K562 (cell line): ENCODE results near the gene MUC5AC. TPM values are rescaled to one million over a fixed set of nuclear protein-coding genes. Genes with fewer than 3 reads are reported as not detected.

Source experiments
- ATAC-seq: fragments of 200-7000 bp; cut with Tn5 transposase; 3 replicates; pipeline ENCODE4 v1.9.1; 2020; ENCODE audit warnings: moderate library complexity
- BruUV-seq: library from RNA; stranded (reverse); fragments of 400-500 nt; replicated peaks from 2 replicates; lab custom pipeline; 2021; lab: Mats Ljungman, UMichigan
- CTCF ChIA-PET: fragments of 300-600 bp; formaldehyde crosslinking; extraction: SDS; loops from one replicate; lab custom pipeline; 2021; ENCODE audit warnings: low intra/inter-chr PET ratio; lab: Yijun Ruan, JAX
- POLR2A ChIA-PET: fragments of 300-600, 350-650 bp; sonication (Branson Sonifier 250); formaldehyde crosslinking; extraction: SDS; loops from one replicate; lab custom pipeline; 2021; ENCODE audit warnings: antibody characterized with exemption, inconsistent platforms; lab: Yijun Ruan, JAX
- DNase-seq, 4 experiments: peaks; one replicate each; pipeline versions ENCODE4 v3.0.0 to v3.0.0-alpha.2; 2011 to 2018; ENCODE audit warnings: low spot score in 3 of 4, mixed read lengths in 3 of 4; ENCODE audit errors: extremely low read depth in 1 of 4
- FAIRE-seq: peaks from 2 replicates; lab custom pipeline; 2011; peaks lifted over from hg19 to GRCh38; lab: Jason Lieb, UNC
- H2AFZ ChIP-seq: 2 replicates; pipeline ENCODE4 v1.6.0; 2011; ENCODE audit warnings: low read depth, low read length, control low read depth, inconsistent platforms
- H3K27ac ChIP-seq: fragments of 200-600 bp; 3 replicates; pipeline ENCODE4 v1.8.0; 2011; ENCODE audit warnings: low read depth, mild to moderate bottlenecking, control low read depth, inconsistent platforms, low read length, moderate library complexity, mixed read lengths; ENCODE audit errors: extremely low read depth
- H3K27me3 ChIP-seq, 2 experiments: fragments of 300-600 bp in 1 of 2; 2 replicates in 1 of 2; 3 replicates in 1 of 2; pipeline versions ENCODE4 v1.6.0 to v1.8.0; 2011; ENCODE audit warnings: inconsistent platforms in 2 of 2, low read length in 2 of 2, mild to moderate bottlenecking in 1 of 2, mixed read lengths in 1 of 2, moderate library complexity in 1 of 2; ENCODE audit not compliant: control insufficient read depth in 2 of 2, insufficient read depth in 2 of 2
- H3K36me3 ChIP-seq: fragments of 300-600 bp; 3 replicates; pipeline ENCODE4 v1.8.0; 2011; ENCODE audit warnings: mild to moderate bottlenecking, low read length, inconsistent platforms; ENCODE audit not compliant: control insufficient read depth, insufficient read depth
- H3K4me1 ChIP-seq, 2 experiments: fragments of 200-600 bp in 1 of 2; replicated peaks in 1 of 2; 2 replicates in 1 of 2; 3 replicates in 1 of 2; pipeline versions ENCODE4 v1.5.1 to v1.8.0; 2011; ENCODE audit warnings: inconsistent platforms in 2 of 2, low read length in 2 of 2, mild to moderate bottlenecking in 1 of 2, mixed read lengths in 1 of 2, moderate library complexity in 1 of 2; ENCODE audit not compliant: control insufficient read depth in 2 of 2, insufficient read depth in 2 of 2
- H3K4me2 ChIP-seq: 2 replicates; pipeline ENCODE4 v1.6.1; 2011; ENCODE audit warnings: low read length, control low read depth, inconsistent platforms, mixed read lengths; ENCODE audit not compliant: insufficient read depth
- H3K4me3 ChIP-seq: fragments of 200-600 bp; sonication (generic), shearing (Covaris generic); 2 replicates; pipeline ENCODE4 v1.5.1; 2016; ENCODE audit warnings: control low read depth, inconsistent platforms
- H3K79me2 ChIP-seq: fragments of 200-600 bp; 3 replicates; pipeline ENCODE4 v1.8.0; 2011; ENCODE audit warnings: low read length, inconsistent platforms; ENCODE audit not compliant: control insufficient read depth, insufficient read depth
- H3K9ac ChIP-seq, 2 experiments: 2 replicates each; pipeline versions ENCODE4 v1.6.0 to v1.6.1; 2011; ENCODE audit warnings: low read depth in 2 of 2, low read length in 2 of 2, control low read depth in 1 of 2, inconsistent platforms in 1 of 2, mild to moderate bottlenecking in 1 of 2, mixed read lengths in 1 of 2; ENCODE audit not compliant: insufficient read depth in 1 of 2
- H3K9me1 ChIP-seq: one replicate; pipeline ENCODE4 v1.6.0; 2011; ENCODE audit warnings: inconsistent platforms, mild to moderate bottlenecking, low read length, moderate library complexity; ENCODE audit not compliant: control insufficient read depth, insufficient read depth
- H3K9me3 ChIP-seq: replicated peaks from 2 replicates; pipeline ENCODE4 v1.5.1; 2011; ENCODE audit warnings: low read depth, low read length, inconsistent platforms; ENCODE audit not compliant: control insufficient read depth, insufficient read depth
- H4K20me1 ChIP-seq: replicated peaks from 2 replicates; pipeline ENCODE4 v1.6.1; 2011; ENCODE audit warnings: low read length, inconsistent platforms, mixed read lengths; ENCODE audit not compliant: control insufficient read depth, insufficient read depth
- ATF7 ChIP-seq: fragments of 450-650 bp; IDR thresholded peaks from 2 replicates; pipeline ENCODE4 v1.7.1; 2014; ENCODE audit warnings: mild to moderate bottlenecking, moderate library complexity
- BMI1 ChIP-seq: fragments of 150-350 bp; IDR thresholded peaks from 2 replicates; pipeline ENCODE4 v1.6.1; 2014; ENCODE audit warnings: low read length
- BRD9 ChIP-seq: fragments of 450-650 bp; IDR thresholded peaks from 2 replicates; pipeline ENCODE4 v1.6.1; 2018; ENCODE audit warnings: low read depth; ENCODE audit not compliant: partially characterized antibody
- EWSR1 ChIP-seq: fragments of 450-650 bp; IDR thresholded peaks from 2 replicates; pipeline ENCODE4 v1.6.1; 2018; ENCODE audit warnings: borderline replicate concordance, mild to moderate bottlenecking, low read depth, moderate library complexity; ENCODE audit not compliant: partially characterized antibody
- HDGF ChIP-seq: fragments of 450-650 bp; IDR thresholded peaks from 2 replicates; pipeline ENCODE4 v1.6.1; 2016
- KAT2B ChIP-seq: IDR thresholded peaks from one replicate; pipeline ENCODE4 v1.6.1; 2012; ENCODE audit warnings: low read depth, mild to moderate bottlenecking, control low read depth, inconsistent platforms, low read length, moderate library complexity
- MAX ChIP-seq: sonication (generic); formaldehyde crosslinking; IDR thresholded peaks from 2 replicates; pipeline ENCODE4 v1.9.0; 2022; ENCODE audit warnings: mild to moderate bottlenecking, missing genetic modification reagents
- MIER1 ChIP-seq: fragments of 450-650 bp; IDR thresholded peaks from 2 replicates; pipeline ENCODE4 v1.6.1; 2016; ENCODE audit warnings: antibody characterized with exemption, mild to moderate bottlenecking, low read depth
- NR2F6 ChIP-seq: fragments of 450-650 bp; formaldehyde crosslinking; IDR thresholded peaks from 2 replicates; pipeline ENCODE4 v1.4.0; 2020; ENCODE audit warnings: mild to moderate bottlenecking
- RFX5 ChIP-seq: IDR thresholded peaks from 2 replicates; pipeline ENCODE4 v1.6.1; 2011; ENCODE audit warnings: low read depth, mild to moderate bottlenecking, improper control_type of control experiment, low read length
- STAT5B ChIP-seq: fragments of 250-450 bp; sonication (Bioruptor Pico); IDR thresholded peaks from 2 replicates; pipeline ENCODE4 v1.8.0; 2021; ENCODE audit warnings: mild to moderate bottlenecking, inconsistent platforms
- TCFL5 ChIP-seq: fragments of 250-450 bp; sonication (Bioruptor Pico); conservative IDR thresholded peaks from 2 replicates; pipeline ENCODE4 v1.6.1; 2021; ENCODE audit warnings: mild to moderate bottlenecking, moderate library complexity, matching md5 sums
- THAP12 ChIP-seq: fragments of 250-450 bp; sonication (Bioruptor Pico); IDR thresholded peaks from 2 replicates; pipeline ENCODE4 v1.9.0; 2021; ENCODE audit warnings: mild to moderate bottlenecking, inconsistent platforms
- THRAP3 ChIP-seq: fragments of 450-650 bp; IDR thresholded peaks from 2 replicates; pipeline ENCODE4 v1.6.1; 2016; ENCODE audit warnings: mild to moderate bottlenecking, inconsistent platforms, borderline replicate concordance
- ZNF121 ChIP-seq: sonication (generic); formaldehyde crosslinking; conservative IDR thresholded peaks from 2 replicates; pipeline ENCODE4 v1.8.0; 2022; ENCODE audit warnings: missing genetic modification reagents
- ZNF23 ChIP-seq: fragments of 250-450 bp; sonication (Bioruptor Pico); IDR thresholded peaks from 2 replicates; pipeline ENCODE4 v1.4.0; 2020; ENCODE audit warnings: mild to moderate bottlenecking
- ZNF395 ChIP-seq: fragments of 200-800 bp; sonication (Bioruptor generic); IDR thresholded peaks from 2 replicates; pipeline ENCODE4 v1.6.1; 2017; ENCODE audit warnings: missing genetic modification characterization, missing compliant biosample characterization
- ZNF584 ChIP-seq: fragments of 200-800 bp; sonication (Bioruptor generic); IDR thresholded peaks from 2 replicates; pipeline ENCODE4 v1.6.1; 2016; ENCODE audit warnings: low read depth, mild to moderate bottlenecking, missing genetic modification characterization, missing compliant biosample characterization
- ZNF699 ChIP-seq: fragments of 250-450 bp; sonication (Bioruptor Pico); IDR thresholded peaks from 2 replicates; pipeline ENCODE4 v1.8.0; 2021; ENCODE audit warnings: mild to moderate bottlenecking, moderate library complexity; ENCODE audit not compliant: insufficient replicate concordance
- WGBS: fragments of 100-300 bp; shearing (Covaris generic); methylation state at CpG from one replicate; pipeline ENCODE4 v1.1.6; 2016; ENCODE audit warnings: low coverage, mixed read lengths; ENCODE audit not compliant: insufficient coverage; ENCODE audit errors: missing lambda C conversion rate; 5-methylcytosine and 5-hydroxymethylcytosine counted together
- in situ Hi-C: fragments of 300-500 bp; cut with MboI; formaldehyde crosslinking; loops from 4 replicates; pipeline ENCODE4 v1.15.0; 2018; ENCODE audit warnings: inconsistent platforms, mixed read lengths
- intact Hi-C: fragments of 100-400 bp; cut with micrococcal nuclease; formaldehyde crosslinking; loops from 2 replicates; pipeline ENCODE4 v1.14.2; 2022
- polyA plus RNA-seq, 8 experiments: library from polyadenylated mRNA; depleted of rRNA in 4 of 8; stranded (reverse) in 5 of 8; unstranded in 3 of 8; fragments of >200 nt; fragmentation: Nextera tagmentation in 2 of 8; fragmentation: Illumina TruSeq in 1 of 8; extraction: Ambion mirVana in 2 of 8; extraction: Trizol in 1 of 8; gene quantifications; 2 replicates each; pipeline versions ENCODE4 v1.2.1 to v1.2.3, GENCODE V29; 2011 to 2014; ENCODE audit warnings: inconsistent platforms in 1 of 8, missing spikeins in 1 of 8
- total RNA-seq, 7 experiments: library from RNA; depleted of rRNA in 6 of 7; stranded (reverse); fragments of >200 nt in 6 of 7; fragmentation: Illumina TruSeq in 2 of 7; extraction: Trizol in 2 of 7; gene quantifications; 2 replicates each; pipeline versions ENCODE4 v1.2.1 to v1.2.3, GENCODE V29; 2011 to 2021; ENCODE audit warnings: low replicate concordance in 1 of 7
- TF ChIP-seq, protein P1 (sequence below): fragments of 450-650 bp; IDR thresholded peaks from 2 replicates; pipeline ENCODE4 v1.6.1; 2016

MUC5AC gene
- total and polyA plus RNA-seq, 9 of the 15 experiments (the other 6 are each of a cell fraction or from before 2014, with no cell fraction given): not detected

- H3K4me3 ChIP-seq: no peak overlapping the region
- POLR2A ChIA-PET: no interaction called here
- H4K20me1 ChIP-seq: peaks cover 8% of the 10 kb centered on the region; the same call in 1 of the 2 replicates
- DNase-seq (no peak), ATAC-seq (no peak), FAIRE-seq (no peak)
- no peak overlapping the region for H3K27ac ChIP-seq
- in situ Hi-C loops (no loop called here), intact Hi-C loops (no loop called here)
- under 1% methylated on average over 7 of the region's 7 CpGs for WGBS
- no peaks in the 10 kb centered on the region for H3K79me2 ChIP-seq
- no peak overlapping the region for H3K9ac ChIP-seq
- H3K27me3 ChIP-seq: peaks cover 12 to 40% of the 10 kb centered on the region in 2 experiments; a peak in 4 of 5 replicates
- H3K4me2 ChIP-seq: no peak overlapping the region
- TF ChIP-seq EWSR1 (no peak), ZNF584 (no peak), ZNF23 (CRISPR knock-in tag) (no peak), MAX (CRISPR knock-in tag) (no peak), BMI1 (no peak), ZNF395 (no peak), ATF7 (no peak), HDGF (no peak), TCFL5 (no peak), STAT5B (no peak), MIER1 (no peak), NR2F6 (CRISPR knock-in tag) (no peak), ZNF121 (no peak), THAP12 (CRISPR knock-in tag) (no peak), THRAP3 (no peak), ZNF699 (no peak), BRD9 (no peak), RFX5 (no peak), KAT2B (no peak)
- TF ChIP-seq, protein P1, sequence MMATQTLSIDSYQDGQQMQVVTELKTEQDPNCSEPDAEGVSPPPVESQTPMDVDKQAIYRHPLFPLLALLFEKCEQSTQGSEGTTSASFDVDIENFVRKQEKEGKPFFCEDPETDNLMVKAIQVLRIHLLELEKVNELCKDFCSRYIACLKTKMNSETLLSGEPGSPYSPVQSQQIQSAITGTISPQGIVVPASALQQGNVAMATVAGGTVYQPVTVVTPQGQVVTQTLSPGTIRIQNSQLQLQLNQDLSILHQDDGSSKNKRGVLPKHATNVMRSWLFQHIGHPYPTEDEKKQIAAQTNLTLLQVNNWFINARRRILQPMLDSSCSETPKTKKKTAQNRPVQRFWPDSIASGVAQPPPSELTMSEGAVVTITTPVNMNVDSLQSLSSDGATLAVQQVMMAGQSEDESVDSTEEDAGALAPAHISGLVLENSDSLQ: no peak
- H3K4me1 ChIP-seq: peaks cover 0 to 11% of the 10 kb centered on the region in 2 experiments; a peak in 2 of 5 replicates
- no peaks in the 10 kb centered on the region for H3K36me3 ChIP-seq
- no peaks in the 10 kb centered on the region for H3K9me3 ChIP-seq
- CTCF ChIA-PET: interaction anchor here (0.6 kb wide), 1 partner anchor 363 kb away, joined by 3 read pairs; no protein-coding TSS in a partner anchor
- no TSS peak for BruUV-seq
- no peak overlapping the region for H2AFZ ChIP-seq
- no peaks in the 10 kb centered on the region for H3K9me1 ChIP-seq
Measured at GRCh38 chr11:1167256-1167655, 9.5 kb downstream of the MUC5AC start.
